T-helper 2 cell (primary cell): Measurements from ENCODE around the gene ZSCAN5B.

ENCODE experiments used
- DNase-seq, 5 experiments: peaks; one replicate each; pipeline versions ENCODE4 v3.0.0 to v3.0.0-alpha.2; 2012 to 2022

The ZSCAN5B gene

DNA sequence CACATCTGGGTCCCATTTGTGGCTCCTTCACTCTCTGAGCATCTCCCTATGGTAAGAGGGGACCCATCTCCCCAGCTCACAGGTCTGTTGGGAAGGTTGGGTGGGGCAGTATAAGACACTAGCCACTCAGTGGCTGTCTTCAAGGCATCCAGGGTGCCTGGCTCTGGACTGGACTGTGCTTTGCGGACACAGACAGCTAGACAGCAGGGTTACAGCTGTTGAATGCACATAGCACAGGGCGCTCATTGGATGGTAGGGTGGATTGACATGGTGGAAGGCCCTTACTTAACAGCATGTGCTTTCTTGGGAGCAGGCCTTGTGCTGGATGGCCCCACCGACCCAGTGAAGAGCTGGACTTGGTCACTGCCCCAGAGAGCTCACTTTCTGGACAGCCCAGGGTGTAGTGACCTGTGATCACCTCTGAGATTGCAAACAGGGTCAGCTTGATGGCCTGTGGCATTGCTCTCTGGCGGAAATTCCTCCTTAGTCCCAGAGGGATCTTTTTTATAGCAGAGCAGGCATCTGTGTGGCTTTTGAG, 54.6 kb downstream of the ZSCAN5B start:
- no peak for DNase-seq

DNA sequence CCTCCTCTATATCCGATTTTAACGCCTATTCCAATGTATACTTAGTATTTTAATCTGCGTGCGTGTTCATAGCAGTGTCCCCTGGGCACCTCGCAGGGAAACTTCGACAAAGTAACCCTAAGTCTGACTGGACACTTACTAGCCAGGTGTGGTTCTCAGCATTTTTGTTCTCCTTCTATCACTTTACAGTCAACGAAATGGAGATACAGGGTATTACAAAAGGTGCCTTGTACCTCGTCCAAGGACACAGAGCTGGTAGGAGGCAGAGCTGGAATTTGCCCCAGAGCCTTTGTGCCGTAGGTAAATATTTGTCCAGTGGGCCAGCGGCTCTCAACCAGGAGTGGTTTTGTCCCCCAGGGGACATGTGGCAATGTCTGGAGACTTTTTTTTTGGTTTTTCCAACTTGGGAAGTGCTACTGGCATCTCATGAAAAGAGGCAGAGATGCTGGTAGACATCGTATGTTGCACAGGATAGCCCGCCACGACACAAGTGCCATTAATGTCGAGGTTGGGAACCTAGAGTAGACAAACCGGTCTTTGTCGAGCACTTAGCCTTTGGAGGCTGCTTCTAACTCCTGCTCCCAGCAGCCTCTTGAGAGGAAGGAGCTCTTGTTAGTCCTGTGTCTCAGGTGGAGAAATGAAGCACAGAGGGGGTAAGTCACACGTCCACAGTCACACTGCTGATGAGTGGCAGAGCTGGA, 55.3 kb downstream of the ZSCAN5B start:
- no peak for DNase-seq

DNA sequence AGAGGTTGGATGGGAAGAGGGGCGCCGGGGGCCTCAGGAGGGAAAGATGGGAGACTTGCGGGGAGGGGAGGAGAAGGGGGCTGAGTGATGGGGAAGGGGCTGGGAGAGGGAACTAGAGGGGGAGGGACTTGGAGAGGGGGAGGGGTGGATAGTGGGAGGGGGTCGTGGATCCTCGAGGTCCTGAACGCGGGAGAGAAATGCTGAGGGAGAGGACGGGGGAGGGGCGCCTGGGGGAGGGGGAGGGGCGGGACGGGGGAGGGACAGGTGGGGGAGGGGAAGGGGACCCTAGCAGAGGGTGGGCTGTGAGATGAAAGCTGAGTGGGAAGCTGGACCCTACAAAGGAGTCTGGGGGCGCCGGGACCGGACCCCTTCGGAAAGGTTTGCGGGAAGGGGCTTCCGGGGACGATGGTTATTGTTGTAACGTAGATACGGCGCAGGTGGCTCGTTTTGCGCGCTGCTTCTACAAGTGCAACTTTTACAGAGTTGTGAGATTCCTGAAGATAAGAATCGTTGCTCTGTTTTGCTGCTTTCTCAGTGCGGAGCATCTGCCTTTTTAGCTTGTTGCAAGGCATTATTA, 56.1 kb downstream of the ZSCAN5B start:
- peak in 2 of 5 experiments; percentile 38 to 81 for DNase-seq

DNA sequence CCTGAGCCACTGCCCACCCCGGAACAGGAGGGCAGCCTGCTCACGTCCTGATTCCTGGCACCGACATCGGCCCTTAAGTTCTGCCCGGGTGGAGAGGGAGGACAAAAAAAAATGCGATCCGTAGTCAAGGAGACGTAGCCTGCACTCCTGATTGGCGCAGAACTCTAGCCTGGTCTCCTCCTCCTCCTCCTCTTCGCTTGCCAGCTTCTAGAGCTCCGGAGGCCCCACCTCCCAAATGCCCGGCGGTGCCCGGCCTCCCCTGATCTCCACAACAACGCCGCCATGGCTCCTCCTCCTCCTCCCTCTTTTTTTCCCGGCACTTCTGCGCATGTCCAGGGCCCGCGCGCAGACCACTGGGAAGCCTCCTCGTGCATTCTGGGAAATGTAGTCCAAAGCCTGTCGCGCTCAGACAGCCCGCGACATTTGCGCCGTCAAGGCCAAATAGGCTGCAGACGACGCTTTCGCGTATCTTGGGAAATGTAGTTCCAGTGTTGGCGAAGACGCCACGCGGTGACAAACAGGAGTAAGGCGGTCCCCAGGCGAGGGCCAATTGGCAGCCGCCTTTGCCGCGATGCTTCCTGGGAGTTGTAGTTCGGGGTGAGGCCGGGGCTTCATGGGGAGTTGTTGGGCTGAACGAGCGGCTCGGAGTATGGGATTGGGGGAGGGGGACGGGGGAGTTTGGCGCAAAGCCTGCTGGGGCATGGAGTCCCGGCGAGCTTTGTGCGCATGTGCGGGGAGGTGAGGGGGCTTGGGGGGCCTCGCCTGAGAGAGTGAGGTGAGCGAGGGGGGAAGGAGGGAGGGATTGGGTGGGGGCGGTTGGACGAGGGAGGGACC, 56.8 kb downstream of the ZSCAN5B start, which contains the start of gene ZNF444:
TSS of gene ZNF444 (plus strand) at position 705 of the 834 bp plus-strand sequence. CDS start 5,625 bp downstream, outside the sequence.
- DNase-seq, result peak; percentile 94 to 100 (median 99)

DNA sequence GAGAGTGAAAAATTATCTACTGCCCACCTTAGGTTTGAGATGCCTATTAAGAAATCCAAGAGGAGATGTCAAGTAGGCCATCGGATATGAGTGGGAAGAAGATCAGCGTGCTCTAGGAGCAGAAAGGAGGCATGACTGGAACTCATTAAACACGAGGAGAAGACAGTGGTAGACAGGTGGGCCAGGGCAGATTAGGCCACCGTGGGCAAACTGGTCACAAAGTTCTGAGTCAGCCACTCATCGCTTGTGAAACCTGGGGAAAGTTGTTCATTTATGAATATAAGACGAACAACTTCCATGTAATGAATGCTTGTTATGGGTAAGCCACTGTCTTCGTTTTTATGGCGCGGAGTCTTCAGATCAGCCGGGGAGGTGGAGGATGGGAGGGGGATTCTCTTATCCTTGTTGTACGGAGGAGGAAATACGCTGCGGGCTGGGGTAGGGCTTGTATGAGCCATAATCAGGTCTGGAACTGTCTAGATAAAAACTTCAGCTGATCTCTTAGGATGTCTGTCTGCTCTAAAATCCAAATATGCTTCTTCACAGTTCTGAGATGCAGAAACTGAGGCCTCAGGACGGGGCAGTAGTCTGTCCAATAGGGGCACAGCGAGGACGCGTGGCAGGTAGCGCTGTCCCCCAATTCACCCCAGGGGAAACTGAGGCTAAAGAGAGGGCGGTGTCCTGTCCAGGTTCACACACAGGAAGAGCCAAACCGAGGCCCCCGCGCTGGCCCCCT, 57.6 kb downstream of the ZSCAN5B start:
- DNase-seq, result peak in 1 of 5 experiments; percentile 11
